NB4 (cell line): ENCODE measurements around the gene LRRC10.

Experiments used
- CTCF ChIP-seq: IDR thresholded peaks from one replicate; pipeline ENCODE4 v1.5.1; 2012; ENCODE audit warnings: low read depth, low read length
- MAX ChIP-seq: IDR thresholded peaks from 2 replicates; pipeline ENCODE4 v1.6.1; 2011; ENCODE audit warnings: low read depth, low read length
- MYC ChIP-seq: IDR thresholded peaks from 2 replicates; pipeline ENCODE4 v1.6.1; 2011; ENCODE audit warnings: low read depth, low read length
- POLR2A ChIP-seq: IDR thresholded peaks from 2 replicates; pipeline ENCODE4 v1.6.1; 2011; ENCODE audit warnings: mild to moderate bottlenecking; ENCODE audit not compliant: insufficient read length; ENCODE audit errors: extremely low read depth

- TF ChIP-seq CTCF (no peak), MAX (no peak), POLR2A (no peak), MYC (no peak)
Observed at GRCh38 chr12:69589082-69589481, 21.6 kb downstream of the LRRC10 start.
